GM21576 (cell line): ENCODE results near the gene PCNX1.
A peak's percentile ranks its signal among the peaks of the same experiment; 100 is the strongest.
"Not testable (repeated sequence)": the region's sequence is repeated elsewhere in the genome, so short reads cannot be mapped to it uniquely, and the experiment has no call there.

ENCODE experiments used
- ATAC-seq: cut with Tn5 transposase; IDR thresholded peaks from one replicate; pipeline ENCODE4 v1.9.1; 2021; ENCODE audit warnings: mild to moderate bottlenecking, moderate library complexity; ENCODE audit not compliant: unreplicated experiment

Gene PCNX1

DNA sequence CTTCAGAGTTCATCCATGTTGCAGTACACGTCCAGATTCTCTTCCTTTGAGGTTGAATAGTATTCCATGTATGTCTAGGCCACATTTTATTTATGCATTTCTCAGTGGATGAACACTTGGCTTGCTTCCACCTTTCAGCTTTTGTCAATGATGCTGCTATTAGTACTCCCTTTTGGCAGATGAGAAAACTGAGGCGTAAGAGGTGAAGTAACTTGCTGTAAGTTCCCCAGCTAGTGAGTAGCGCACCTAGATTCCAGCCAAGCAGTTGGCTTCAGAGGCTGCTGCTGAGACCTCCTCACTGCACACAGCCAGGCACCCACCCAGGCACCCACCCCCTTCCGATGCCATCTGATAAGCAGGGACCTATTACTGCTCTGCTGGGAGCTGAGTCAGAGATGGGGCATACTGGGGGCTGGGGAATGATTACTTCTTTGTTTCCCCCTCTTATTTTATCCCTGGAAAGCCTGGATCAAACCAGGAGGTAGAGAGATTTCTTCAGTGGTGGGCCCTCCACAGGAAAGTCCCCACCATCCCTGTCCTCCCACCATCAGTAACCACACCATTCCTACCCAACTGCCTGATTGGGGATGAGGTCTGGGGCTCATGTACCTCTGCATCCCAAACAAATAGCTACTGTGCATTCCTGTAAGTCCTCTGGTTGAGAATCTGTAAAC is 234.6 kb downstream of the PCNX1 start:
- ATAC-seq, result no peak

DNA sequence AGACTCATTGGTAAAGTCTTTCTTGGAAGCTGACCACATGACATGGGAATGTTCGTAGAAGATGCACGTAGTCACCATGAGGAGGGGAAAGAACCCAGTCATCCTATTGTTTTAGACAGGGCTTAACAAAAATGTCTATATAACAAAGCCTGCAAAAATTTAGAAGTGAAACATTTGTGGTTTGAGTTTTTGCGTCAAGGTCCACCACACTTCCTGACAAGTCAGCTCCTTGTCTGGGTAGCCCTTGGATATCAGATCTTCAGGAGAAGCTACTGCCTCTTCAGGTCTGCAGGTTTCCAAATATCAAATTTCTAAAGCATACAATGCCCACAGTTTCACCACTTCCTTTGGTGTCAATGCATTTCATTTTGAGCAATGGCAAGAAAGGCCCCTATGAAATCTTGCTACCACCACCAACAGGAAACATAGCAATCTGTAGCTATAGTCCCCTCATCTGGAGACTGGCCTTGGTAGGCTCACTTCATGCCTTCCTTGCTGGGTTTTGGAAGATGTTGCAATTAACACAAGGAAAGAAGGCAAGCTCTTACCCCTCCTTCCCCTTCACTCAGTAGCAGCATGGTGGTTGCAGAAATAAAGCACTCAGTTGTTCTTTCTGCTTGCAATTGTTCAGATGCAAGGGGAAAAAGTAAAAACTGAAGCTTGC is 235.2 kb downstream of the PCNX1 start:
- ATAC-seq, result peak; percentile 46

DNA sequence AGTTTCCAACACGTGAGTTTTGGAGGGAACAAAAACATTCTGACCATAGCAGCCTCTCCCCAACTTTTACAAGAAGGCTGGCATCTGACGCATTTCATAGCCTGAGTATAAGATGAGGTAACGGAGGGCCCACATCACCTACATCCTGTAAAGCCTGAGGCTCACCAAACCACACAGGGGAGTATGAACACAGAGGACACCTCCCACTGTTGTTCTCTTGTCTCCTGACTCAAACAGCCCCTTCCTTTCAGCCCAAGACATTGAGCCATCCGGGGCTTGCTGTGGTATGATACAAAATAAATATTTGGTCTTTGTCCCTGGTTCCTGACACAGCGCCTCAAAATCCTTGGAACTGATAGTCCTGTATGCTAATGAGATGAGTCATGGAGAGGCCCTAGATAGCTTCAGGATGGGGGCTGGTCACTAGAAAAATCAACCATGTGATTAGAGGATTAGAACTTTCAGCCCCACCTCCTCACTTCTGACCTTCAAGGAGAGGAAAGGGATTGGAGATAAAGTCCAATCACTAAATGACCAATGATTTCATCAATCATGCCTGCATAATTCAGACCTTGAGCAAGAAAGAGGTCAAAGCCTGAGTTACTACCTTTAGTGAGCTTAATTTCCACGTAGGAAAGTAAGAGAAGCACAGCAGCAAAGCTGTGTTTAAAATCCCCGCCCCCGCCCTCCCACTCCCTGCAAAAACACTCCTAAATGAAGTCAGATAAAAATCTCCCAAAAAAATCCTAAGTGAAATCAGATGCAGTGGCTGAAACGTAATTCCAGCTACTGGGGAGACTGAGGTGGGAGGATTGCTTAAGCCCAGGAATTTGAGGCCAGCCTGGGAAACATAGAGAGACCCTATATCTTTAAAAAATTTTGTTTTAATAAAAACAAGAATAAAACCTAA is 236.4 kb downstream of the PCNX1 start:
- ATAC-seq, result no peak

DNA sequence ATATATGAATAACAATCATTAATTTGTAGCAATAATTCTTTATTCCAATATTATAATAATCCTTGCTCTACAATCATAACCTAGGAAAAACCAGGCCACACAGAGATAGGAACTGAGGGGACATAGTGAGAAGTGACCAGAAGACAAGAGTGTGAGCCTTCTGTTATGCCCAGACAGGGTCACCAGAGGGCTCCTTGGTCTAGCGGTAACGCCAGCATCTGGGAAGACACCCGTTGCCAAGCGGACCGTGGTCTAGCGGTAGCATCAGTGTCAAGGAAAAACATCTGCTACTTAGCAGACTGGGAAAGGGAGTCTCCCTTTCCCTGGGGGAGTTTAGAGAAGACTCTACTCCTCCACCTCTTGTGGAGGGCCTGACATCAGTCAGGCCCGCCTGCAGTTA is 240.1 kb downstream of the PCNX1 start:
- not testable (repeated sequence) for ATAC-seq

DNA sequence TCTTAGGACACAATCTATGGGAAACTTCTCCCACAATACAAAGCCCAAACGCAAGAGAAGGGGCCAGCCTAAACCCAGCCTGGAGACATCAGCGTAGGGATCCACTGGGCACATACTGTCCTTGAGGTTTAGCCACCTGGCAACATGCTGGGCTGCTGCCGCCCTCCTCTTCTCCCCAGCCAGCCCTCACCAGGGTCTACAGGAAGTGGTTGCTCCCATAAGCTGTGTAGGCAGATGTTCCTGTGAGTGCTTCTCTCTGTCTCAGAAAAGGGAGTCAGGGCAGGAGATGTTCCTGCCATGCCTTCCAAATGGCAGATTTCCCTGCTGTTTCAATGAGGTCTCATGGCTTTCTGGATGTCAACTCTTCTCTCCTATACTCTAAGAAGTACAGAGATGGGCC is 241.4 kb downstream of the PCNX1 start:
- ATAC-seq, result no peak

DNA sequence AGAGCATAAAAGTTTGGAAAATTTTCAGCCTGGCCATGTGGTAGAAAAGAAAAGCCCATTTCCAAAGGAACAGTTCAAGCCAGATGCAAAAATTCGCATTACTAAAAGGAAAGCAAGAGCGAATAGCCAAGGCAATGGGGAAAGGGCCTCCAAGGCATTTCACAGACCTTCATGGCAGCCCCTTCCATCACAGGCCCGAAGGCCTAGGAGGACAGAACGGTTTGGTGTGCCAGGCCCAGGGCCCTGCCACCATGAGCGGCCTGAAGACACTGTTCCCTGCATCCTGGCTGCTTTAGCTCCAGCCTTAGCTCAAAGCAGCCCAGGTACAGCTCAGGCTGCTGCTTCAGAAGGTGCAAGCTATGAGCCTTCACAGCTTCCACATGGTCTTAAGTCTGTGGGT is 243.5 kb downstream of the PCNX1 start:
- ATAC-seq, result no peak

DNA sequence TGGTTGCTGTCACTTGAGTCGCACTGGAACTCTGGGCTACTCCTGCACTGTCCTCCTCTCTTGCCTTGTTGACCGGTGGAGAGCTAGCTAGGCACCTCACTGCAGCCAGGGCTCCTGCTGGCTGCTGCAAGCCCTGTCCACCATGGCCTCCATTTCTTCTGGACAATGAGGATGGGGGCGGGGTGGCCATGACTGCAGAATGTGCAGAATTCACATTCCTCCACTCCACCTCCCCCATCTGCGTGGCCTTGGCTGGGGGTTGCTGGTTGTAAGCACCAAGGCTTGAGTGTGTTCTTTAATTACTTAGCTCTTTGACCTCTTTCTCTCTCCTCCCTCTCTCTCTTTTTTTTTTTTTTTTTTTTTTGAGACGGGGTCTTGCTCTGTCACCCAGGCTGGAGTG is 248.5 kb downstream of the PCNX1 start:
- no peak for ATAC-seq

DNA sequence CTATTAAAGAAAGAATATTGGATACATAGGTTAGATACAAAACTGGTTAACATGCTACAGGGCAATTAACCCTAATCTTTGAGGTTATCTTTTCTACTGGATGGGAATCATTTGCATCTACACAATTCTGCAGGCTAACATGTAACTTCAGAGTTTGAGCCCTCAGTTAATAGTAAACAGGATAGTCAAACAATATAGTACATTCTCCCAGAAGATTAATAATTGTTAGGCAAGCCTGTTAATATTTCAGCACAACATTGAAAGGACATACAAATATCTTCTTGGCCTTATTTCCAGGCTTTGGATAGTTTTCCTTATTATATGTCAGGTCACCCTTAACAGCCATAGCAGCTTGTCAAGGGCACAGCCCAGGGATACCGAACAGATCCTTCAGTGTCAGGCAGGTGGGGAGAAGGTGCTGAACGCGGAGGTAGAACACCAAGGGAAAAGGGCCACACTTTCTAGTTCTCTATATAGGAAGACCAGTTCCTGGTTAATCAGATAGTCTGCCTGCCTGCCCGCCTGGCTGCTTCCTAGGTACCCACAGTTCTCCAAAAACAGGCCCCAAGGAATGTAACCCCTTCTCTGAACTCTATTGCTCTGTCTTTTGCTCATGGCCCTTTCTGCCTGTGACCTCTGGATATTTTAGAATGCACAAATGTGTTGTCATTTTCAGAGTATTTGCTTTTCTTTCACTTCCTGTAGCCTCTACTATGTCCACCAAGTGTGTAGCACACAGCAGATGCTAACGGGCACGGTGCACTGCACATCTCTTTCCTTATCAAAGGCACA is 256.0 kb downstream of the PCNX1 start:
- no peak for ATAC-seq

DNA sequence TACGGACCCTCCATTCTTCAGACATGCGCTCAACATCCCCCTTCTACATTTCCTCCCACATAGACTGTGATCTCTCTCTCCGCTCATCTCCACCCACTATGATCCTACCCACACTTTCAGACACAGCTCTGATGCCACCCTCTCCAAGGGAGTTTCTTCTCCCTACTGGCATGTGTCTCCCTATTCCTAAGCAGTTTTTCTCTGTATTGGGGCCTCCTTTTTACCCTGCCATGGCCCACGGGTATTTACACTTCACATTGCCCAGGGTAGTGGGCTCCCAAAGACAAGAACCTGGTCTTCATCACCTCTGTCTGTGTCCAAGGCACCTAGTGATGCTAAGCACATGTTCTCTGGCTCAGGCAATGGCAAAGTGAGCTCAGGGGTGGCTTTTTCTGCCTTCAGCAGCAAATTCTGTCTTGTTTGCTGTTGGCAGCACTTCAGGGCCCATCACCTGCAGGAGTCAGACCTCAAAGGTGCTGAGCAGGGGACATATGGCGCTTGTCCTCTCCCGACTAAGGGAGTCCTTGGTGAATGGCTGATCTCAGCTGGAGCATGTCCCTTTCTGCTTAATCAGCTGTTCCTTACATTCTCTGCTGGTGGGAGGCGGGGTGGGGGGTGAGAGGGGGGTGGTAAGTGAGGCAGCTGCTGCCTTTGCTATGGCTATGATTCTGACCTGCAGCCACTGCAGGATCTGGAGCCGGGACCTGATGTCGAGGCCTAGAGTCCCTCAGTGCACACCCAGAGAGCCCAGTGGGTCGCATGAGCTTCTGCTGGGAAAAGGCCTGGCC is 256.8 kb downstream of the PCNX1 start:
- ATAC-seq, result no peak
